HG02571 (cell line): ENCODE data around the gene NRM.
"Not testable (repeated sequence)": the region's sequence is repeated elsewhere in the genome, so short reads cannot be mapped to it uniquely, and the experiment has no call there.

Experiments
- ATAC-seq: cut with Tn5 transposase; IDR thresholded peaks from one replicate; pipeline ENCODE4 v1.9.1; 2021; ENCODE audit warnings: mild to moderate bottlenecking, moderate library complexity; ENCODE audit not compliant: unreplicated experiment

Gene NRM, protein sequence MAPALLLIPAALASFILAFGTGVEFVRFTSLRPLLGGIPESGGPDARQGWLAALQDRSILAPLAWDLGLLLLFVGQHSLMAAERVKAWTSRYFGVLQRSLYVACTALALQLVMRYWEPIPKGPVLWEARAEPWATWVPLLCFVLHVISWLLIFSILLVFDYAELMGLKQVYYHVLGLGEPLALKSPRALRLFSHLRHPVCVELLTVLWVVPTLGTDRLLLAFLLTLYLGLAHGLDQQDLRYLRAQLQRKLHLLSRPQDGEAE

DNA sequence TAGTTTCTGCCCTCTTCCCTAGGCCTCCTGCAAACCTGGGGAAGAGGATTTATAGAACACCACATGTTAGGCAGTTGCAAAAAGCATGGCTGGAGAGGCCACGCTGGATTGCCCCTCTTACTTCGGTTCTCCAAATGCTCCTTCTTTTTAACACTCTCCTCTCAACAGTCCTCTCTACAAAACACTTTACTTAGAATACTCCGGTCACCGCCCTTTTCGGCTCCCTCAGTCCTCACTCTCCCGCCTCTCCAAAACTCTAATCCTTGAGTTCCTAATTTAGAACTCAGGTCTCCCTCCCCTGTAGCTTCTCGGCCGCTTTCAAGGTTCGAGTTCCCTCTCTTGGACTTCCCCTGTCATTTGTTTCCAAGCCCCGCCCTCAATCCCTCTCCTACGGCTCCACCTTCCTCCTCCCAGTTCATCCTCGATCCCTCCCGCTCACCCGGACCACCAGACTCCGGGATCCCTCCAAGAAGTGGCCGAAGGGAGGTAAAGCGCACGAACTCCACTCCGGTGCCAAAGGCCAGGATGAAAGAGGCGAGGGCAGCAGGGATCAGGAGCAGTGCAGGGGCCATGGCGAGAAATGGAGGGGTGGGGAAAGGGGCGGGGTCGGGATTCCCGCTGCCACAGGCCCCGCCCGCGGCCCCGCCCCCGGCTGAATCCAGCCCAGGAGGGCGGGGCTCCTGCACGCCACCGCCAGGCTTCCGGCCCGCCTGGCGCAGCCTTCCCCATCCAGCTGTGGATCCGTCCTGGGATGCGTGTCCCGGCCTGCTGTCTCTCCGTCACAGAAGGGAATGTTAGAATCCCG is at the start of gene NRM:
NRM (minus strand) TSS at position 582 of the 805 bp plus-strand sequence; CDS start at position 572, 10 bp downstream.
- no peak for ATAC-seq

DNA sequence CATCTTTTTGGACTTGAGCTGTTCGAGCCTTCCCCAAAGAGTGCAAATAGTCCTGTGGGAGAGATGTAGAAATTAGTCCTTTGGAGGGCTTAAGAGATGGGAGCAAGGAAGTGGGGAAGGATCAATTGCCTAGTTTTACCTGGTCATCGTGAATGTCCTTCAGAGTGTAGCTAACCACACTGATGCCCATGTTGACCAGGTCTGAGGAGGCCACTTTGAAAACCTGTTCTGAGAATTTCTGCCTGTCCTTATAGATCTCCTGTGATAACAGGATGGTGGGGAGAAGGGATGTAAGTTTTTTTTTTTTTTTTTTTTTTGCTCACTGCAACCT is 49.7 kb upstream of the NRM start:
- no peak for ATAC-seq

DNA sequence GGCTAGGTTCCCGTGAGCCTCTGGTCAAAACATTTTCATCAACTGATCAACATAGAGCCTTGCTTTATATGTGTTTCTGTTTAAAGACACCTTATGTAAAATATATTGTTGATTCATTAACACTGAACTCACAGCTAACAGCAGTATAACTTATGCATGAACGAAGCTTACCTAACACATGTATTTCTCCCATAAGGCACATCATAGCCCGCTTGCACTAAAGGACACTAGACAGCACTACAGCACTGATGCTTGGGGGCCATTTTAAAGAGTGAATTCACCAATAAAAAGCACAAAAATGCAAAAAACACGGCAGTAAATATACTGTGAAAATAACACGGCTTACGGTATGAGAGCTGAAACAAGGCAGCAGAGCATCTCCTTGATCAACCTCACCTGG is 47.7 kb upstream of the NRM start:
- no peak for ATAC-seq

DNA sequence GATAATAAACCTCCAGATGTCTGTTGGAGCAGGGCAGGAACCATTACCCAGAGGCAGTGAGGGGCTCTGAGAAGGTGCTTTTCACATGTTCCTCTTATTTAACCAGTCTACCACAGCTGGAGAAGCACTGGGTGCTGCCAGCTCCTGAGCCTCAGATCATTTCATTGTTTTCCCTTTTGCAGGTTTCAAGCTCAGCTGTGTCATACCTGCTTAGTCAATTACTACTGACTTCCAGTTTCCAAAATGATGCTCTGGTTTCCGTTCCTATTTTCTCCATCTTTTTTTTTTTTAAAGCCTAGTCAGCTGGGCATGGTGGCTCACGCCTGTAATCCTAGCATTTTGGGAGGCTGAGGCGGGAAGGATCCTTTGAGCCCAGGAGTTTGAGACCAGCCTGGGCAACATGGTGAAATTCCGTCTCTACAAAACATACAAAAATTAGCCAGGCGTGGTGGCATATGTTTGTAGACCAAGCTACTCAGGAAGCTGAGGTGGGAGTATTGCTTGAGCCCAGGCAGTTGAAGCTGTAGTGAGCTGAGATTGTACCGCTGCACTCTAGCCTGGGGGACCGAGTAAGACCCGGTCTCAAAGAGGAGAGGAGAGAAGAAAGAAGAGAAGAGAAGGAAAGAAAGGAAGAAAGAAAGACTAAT is 45.0 kb upstream of the NRM start:
- no peak for ATAC-seq

DNA sequence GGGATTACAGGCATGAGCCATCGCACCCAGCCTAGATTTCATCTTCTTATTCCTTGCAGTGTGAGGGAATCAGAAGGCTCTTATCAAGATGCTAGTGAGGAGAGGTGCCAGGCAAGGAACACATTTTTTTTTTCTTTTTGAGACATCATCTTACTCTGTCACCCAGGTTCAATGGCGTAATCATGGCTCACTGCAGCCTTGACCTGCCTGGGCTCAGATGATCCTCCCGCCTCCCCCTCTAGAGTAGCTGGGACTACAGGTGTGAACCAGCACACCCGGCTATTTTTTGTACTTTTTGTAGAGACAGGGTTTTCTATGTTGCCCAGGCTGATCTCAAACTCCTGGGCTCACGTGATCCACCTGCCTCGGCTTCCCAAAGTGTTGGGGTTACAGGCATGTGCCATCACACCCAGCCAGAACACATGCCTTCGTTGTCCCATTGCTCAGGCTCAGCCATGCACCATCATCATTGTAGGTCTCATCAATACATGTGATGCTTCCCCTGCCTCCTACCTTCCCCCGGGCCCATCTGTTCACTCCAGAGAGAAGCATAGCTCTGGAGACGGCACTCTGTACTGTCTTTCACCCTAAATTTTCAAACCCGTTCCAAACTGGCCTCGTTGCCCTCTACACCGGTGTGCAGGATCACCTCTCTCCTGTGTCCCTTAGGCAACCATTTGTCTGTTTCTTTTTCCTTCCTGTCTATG is 41.6 kb upstream of the NRM start:
- ATAC-seq: no peak

DNA sequence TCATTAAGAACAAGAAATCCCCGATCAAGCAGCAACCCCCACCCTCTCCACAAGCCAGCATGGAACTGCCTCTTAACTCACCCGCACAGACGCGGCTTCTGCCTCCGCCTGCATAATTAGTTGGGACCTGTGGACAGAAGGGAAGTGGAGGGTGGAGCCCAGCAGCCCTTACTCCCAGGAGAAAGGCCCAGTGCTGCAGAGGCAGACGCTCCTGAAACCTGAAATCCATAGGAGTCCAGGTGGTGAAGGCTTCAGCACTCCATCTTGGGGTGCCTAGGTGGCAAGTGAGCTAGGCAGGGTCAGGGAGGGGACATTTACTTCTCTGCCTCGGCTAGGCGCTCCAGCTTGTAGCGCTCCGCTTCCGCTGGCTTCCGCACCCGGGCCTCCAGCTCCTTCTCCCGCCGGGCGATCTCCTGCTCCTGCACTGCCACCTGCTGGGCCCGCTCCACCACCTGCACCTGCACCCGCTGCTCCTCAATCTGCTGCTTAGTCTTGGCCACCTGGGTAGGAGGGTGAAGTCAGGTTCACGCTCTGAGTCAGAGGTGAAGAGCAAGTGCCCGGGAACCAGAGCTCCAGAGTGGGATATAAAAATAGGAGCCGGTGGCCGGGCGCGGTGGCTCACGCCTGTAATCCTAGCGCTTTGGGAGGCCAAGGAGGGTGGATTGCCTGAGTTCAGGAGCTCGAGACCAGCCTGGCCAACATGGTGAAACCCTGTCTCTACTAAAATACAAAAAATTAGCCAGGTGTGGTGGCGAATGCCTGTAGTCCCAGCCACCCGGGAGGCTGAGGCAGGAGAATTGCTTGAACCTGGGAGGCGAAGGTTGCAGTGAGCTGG is 40.0 kb upstream of the NRM start:
- no peak for ATAC-seq

DNA sequence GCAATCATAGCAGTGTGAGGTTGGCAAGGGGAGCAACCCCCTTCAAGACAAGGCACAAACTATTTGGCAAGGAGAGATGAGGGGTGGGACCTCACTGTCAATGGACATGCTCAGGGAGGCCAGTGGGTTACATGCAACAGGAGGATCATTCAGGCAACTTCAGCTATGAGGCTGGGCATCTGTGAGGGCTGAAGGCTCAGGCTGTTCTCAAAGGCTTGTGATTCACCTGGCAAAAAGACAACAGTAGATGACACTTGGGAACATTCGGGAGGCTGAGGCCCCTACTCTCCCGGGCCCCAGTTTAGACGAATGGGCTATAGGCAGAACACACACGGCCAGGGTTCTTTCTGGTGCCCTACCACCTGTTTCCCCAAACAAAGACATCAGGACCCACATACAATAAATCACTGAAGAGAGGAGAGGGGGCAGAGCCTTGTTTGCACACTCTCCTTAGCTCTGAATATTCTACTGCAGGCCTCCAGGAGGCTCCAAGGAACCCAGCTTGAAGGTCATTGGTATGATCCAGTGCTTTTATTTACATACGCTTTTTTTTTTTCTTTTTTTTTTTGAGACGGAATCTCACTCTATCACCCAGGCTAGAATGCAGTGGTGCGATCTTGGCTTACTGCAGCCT is 37.3 kb upstream of the NRM start:
- no peak for ATAC-seq

DNA sequence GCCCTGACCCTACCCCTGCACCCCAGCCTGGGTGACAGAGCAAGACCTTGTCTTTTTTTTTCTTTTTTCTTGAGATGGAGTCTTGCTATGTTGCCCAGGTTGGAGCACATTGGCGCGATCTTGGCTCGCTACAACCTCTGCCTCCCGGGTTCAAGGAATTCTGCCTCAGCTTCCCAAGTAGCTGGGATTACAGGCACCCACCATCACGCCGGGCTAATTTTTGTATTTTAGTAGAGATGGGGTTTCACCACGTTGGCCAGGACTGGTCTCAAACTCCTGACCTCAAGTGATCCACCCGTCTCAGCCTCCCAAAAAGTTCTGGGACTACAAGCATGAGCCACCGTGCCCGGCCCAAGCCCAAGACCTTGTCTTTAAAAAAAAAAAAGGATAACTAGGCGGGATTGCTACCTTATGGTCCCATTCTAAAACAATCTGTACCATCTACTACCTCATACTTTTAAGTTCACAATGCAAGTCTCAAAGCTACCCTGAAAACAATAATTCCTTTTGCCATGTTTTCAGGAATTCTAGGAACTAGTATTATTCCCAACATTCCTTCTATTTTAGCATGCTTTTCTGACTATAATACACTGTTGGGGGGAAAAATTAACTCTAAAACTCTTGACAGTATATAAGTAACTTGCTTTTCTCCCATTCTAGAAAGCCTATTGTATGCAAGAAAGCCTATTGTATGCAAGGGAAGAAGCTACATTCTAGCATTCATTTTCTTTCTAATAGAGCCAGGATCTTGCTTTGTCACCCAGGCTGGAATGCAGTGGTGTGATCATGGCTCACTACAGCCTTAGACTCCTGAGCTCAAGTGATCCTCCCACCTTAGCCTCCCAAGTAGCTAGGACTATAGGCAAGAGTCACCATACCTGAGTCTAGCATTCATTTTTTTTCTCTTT is 36.0 kb upstream of the NRM start:
- ATAC-seq: no peak

DNA sequence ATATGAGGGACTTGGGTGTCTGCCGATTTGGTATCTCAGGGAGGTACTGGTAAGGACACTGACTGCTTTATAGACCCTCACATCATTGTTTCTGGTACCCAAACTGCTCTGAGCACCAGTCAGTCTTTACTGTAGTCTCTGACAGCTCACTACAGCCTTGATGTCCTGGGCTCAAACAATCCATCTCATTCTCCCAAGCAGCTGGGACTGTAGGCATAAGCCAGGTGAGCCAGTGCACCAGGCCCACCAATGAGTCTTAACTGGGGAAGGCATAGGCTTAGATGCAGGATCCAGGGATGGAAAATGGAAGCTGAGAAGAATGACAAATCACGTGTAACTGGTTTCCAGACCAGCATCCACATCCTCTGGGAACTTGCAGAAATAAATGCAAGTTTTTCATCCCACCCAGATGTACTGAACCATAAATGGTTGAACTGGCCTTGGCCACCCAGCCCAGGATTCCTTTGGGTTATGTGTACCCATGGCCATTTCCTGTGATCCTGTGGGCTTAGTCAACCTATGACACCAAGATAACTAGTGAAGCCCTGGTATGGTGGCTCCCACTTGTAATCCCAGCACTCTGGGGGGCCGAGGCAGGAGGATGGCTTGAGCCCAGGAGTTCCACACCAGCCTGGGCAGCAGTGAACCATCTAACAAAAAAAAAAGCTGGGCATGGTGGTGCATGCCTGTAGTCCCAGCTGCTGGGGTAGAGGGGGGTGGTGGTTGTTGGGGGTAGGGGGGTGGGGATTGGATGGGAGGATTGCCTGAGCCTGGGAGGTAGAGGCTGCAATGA is 35.1 kb upstream of the NRM start:
- no peak for ATAC-seq

DNA sequence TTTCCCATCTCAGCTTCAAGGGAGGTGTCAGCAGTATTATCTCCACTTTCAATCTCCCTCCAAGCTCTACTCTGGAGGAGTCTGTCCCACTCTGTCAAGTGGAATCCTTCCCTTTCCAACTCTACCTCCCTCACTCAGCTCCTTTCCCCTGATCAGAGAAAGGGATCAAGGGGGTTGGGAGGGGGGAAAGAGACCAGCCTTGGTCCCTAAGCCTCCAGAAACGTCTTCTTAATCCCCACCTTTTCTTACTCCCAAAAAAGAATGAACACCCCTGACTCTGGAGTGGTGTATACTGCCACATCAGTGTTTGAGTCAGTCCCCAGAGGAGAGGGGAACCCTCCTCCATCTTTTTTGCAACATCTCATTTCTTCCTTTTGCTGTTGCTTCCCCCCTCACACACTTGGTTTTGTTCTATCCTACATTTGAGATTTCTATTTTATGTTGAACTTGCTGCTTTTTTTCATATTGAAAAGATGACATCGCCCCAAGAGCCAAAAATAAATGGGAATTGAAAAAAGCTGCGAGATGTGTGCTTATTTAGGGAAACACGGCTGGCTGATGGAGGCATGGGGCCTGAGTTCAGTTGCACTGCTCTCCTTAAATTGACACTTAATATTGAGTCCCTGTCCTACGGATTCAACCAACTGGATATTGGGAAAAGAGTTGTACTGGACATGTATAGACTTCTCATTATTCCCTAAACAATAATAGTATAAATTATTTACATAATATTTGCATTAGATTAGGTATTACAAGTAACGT is 34.3 kb upstream of the NRM start:
- no peak for ATAC-seq

DNA sequence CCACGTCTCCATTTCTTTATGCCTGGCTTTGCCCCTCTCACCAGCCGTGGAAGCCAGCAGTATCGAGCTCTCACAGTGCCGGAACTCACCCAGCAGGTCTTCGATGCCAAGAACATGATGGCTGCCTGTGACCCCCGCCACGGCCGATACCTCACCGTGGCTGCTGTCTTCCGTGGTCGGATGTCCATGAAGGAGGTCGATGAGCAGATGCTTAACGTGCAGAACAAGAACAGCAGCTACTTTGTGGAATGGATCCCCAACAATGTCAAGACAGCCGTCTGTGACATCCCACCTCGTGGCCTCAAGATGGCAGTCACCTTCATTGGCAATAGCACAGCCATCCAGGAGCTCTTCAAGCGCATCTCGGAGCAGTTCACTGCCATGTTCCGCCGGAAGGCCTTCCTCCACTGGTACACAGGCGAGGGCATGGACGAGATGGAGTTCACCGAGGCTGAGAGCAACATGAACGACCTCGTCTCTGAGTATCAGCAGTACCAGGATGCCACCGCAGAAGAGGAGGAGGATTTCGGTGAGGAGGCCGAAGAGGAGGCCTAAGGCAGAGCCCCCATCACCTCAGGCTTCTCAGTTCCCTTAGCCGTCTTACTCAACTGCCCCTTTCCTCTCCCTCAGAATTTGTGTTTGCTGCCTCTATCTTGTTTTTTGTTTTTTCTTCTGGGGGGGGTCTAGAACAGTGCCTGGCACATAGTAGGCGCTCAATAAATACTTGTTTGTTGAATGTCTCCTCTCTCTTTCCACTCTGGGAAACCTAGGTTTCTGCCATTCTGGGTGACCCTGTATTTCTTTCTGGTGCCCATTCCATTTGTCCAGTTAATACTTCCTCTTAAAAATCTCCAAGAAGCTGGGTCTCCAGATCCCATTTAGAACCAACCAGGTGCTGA is 33.3 kb upstream of the NRM start:
- ATAC-seq: not testable (repeated sequence)

DNA sequence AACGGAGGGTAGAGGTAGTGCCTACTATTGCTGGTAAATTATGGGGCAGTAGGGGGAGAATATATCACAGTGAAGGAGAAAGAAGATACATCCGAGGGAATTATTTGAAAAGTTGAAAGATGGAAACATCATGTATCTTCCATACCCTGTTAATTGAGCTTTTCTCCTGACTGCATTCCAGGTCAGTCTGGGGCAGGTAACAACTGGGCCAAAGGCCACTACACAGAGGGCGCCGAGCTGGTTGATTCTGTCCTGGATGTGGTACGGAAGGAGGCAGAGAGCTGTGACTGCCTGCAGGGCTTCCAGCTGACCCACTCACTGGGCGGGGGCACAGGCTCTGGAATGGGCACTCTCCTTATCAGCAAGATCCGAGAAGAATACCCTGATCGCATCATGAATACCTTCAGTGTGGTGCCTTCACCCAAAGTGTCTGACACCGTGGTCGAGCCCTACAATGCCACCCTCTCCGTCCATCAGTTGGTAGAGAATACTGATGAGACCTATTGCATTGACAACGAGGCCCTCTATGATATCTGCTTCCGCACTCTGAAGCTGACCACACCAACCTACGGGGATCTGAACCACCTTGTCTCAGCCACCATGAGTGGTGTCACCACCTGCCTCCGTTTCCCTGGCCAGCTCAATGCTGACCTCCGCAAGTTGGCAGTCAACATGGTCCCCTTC is 32.5 kb upstream of the NRM start:
- not testable (repeated sequence) for ATAC-seq

DNA sequence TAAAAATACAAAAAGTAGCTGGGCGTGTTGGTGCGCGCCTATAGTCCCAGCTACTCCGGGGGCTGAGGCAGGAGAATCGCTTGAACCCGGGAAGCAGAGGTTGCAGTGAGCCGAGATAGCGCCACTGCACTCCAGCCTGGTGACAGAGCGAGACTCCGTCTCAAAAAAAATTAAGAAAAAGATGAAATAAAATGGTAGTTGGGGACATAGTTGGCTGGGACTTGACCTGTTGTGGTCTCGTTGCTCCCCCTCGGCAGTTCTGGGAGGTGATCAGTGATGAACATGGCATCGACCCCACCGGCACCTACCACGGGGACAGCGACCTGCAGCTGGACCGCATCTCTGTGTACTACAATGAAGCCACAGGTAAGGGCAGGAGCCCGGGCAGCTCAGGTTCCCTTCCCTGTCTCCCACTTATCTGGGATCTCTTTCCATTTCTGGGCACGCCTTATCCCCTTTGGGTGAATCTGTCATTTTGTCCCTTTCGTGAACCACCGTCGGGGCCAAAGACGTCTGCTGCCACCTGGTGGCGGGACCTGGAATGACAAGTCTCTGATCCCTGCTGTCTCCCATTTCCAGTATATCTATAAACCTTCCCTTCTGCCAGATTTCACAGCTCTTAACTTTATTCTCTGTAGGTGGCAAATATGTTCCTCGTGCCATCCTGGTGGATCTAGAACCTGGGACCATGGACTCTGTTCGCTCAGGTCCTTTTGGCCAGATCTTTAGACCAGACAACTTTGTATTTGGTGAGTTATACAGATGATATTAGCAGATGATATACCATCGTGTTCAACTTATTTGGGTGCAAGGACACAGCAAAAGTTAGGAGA is 31.7 kb upstream of the NRM start:
- ATAC-seq: no peak

DNA sequence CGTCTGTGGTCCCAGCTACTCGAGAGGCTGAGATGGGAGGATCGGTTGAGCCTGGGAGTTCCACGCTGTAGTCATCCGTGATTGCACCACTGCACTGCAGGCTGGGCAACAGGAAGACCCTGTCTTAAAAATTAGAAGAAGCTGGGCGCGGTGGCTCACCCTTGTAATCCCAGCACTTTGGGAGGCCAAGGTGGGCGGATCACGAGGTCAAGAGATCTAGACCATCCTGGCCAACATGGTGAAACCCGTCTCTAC is 31.2 kb upstream of the NRM start:
- not testable (repeated sequence) for ATAC-seq
